MV-4-11 (cell line): ENCODE data around the gene CYBA.

Experiments used
- DNase-seq: peaks from one replicate; lab custom pipeline; 2025; lab: John Stamatoyannopoulos, UW

CYBA gene

GRCh38 chr16:88650749-88651275 is at the start of gene CYBA:
Gene CYBA (minus strand): TSS chr16:88651053. CDS start chr16:88651013, 40 bp downstream.
- DNase-seq: peak; percentile 74

- DNase-seq: no peak
Observed at GRCh38 chr16:88700322-88700635, 49.4 kb upstream of the CYBA start.

GRCh38 chr16:88699180-88699579 is 48.3 kb upstream of the CYBA start:
- no peak for DNase-seq

- DNase-seq: no peak
Observed at GRCh38 chr16:88698646-88699045, 47.8 kb upstream of the CYBA start.

- DNase-seq: no peak
Observed at GRCh38 chr16:88697831-88698615, 47.2 kb upstream of the CYBA start.

GRCh38 chr16:88697116-88697830 is 46.4 kb upstream of the CYBA start:
- no peak for DNase-seq

GRCh38 chr16:88696441-88696840 is 45.6 kb upstream of the CYBA start:
- DNase-seq: no peak

- no peak for DNase-seq
Observed at GRCh38 chr16:88695753-88696152, 44.9 kb upstream of the CYBA start.

GRCh38 chr16:88695218-88695617 is 44.4 kb upstream of the CYBA start:
- DNase-seq: no peak

- no peak for DNase-seq
Observed at GRCh38 chr16:88694221-88695087, 43.6 kb upstream of the CYBA start.

- DNase-seq: no peak
Observed at GRCh38 chr16:88693420-88694177, 42.7 kb upstream of the CYBA start.

- DNase-seq: no peak
Observed at GRCh38 chr16:88692861-88693260, 42.0 kb upstream of the CYBA start.

GRCh38 chr16:88691924-88692560 is 41.2 kb upstream of the CYBA start:
- DNase-seq: peak; percentile 94

- no peak for DNase-seq
Observed at GRCh38 chr16:88691129-88691813, 40.4 kb upstream of the CYBA start.

GRCh38 chr16:88690341-88691128 is 39.7 kb upstream of the CYBA start:
- no peak for DNase-seq

GRCh38 chr16:88688013-88688778 is 37.3 kb upstream of the CYBA start:
- no peak for DNase-seq

GRCh38 chr16:88687676-88688012 is 36.8 kb upstream of the CYBA start:
- DNase-seq: no peak

- DNase-seq: no peak
Observed at GRCh38 chr16:88687254-88687576, 36.4 kb upstream of the CYBA start.
